NCI-H1930 (cell line): ENCODE results near the gene PALD1.

Experiments
- DNase-seq, 2 experiments: peaks; one replicate each; lab custom pipeline; 2025; lab: John Stamatoyannopoulos, UW

The PALD1 gene

DNA sequence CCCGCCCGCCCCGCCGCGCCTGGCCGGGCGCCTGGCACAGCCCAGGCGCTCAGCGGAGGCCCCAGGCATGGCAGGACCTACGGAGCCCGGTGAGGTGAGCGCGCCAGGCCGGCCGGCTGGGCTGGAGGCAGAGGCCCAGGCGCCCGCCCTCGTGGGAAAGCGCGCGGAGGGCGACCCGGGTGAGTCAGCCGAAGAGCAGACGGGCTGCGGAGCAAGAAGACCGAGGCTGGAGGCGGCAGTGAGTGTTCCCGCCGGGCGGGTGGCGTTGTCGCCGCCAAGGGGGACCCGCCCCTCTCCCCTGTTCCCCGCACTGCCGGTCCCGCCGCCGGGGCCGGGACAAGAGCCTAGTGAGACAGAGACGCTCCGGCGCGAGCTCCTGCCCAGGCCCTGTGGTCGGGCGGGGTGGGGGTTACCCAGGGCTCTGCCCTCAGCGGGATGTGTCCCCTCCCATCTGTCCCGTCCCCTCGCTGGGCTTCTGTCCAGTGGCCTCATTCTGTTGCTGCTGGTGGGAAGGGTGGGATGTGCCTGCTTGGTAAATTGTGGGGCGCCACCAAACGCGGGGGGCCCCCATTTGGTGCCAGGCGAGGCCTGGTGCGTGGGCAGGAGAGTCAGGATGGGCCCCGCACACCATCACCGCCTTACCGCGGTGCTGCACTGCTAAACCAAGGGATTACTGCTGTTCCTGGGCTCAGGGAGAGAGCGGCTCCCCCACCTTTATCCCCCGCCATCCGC is 20.1 kb upstream of the PALD1 start:
- no peak for DNase-seq

DNA sequence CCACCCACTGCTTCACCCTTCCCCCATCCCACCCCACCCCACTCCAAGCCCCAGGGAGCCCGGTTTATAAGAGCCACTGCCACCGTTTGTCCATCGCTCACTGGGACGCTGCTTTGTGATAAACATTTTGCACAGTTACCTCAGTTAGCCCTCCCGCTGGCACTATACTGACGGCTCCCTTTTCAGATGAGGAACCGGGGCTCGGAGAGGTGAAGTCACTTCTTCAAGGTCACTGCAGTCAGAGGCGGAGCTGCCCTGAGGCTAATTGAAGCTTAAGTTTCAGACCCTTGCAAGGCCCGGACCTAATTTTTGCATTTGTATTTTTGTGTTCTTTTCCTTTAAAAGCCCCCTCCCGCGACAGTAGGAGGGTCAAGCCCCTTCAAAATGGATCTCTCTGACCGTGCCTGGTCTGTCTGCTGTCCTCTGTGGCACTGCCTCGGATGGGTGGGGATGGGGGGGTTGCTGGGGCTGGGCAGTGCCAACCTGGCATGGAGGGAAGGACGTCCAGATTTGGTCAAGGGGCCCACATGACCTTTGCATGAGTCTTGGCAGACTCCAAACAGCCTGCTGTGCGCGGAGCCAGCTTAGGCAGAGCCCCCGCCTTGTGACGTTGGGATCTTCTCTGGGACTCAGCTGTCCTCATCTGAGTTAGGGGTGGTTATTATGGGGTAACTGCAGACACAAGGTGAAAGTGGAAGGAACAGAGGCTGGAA is 19.4 kb upstream of the PALD1 start:
- DNase-seq = no peak

DNA sequence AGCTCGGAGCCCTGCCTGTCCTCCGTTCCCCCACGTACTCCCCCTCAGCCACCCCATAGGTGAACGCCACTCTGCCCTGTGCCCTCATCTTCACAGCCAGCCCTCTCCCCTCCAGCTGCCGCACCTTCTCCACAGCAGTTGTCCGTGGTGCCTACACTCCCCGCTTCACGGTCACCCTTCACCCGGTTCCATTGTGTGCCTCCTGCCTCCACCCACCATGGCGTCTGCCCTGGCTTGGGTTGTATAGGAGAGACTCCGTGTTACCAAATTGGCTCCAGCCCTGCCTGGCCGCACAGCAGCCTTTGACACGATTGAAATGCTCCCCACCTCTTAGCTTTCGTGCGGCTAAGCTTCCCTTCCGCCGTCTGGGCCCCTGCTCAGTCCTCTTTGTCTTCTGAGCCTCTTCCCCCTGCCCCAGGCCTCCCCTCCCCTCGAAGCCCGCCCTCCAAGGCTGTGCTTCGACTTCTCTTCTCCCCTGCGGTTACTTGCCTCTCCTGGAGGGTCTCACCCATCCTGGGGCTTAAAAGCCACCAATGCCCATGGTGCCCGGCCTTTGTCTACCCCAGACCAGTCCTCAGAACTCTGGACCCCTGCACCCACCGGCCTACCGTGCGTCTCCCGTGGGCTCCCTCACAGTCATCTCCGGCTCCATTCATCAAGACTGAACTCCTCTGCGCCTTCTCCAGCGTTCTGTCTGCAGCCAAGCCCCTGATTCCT is 18.6 kb upstream of the PALD1 start:
- no peak for DNase-seq

DNA sequence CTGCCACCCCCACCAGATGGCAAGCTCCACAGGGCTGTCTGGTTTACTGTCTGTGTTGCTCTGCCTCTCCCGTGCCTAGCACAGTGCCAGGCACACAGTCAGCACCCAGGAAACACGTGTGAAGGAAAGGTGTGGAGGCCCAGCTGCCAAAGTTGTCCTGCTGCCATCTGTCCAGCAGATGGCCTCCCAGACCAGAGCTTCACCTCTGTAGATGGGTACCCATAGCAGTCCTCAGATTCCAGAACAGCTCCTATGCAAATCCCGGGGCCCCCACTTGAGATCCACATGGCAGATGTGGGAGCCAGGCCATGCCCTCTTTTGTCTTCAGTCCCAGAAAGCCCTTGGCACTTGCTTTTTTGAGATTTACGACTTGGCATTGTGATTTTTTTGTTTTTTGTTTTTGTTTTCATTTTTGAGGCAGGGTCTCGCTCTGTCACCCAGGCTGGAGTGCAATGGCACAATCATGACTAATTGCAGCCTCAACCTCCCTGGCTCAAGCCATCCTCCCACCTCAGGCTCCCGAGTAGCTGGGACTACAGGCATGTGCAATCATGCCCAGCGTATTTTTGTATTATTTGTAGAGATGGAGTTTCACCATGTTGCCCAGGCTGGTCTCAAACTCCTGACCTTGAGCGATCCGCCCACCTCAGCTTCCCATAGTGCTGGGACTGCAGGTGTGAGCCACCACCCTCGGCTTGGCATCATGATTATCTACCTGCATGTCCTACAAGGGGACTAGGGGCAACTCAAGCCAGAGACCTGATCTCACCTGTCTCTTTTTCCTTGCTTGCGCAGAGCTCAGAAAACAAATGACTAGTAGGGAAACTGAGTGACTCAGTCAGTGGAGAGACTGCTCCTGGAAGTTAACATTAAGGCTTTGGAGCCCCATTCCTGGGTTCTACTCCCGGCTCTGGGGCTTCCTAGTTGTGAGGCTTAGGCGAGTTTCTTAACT is 16.9 kb upstream of the PALD1 start:
- peak in 1 of 2 experiments; percentile 2 for DNase-seq

DNA sequence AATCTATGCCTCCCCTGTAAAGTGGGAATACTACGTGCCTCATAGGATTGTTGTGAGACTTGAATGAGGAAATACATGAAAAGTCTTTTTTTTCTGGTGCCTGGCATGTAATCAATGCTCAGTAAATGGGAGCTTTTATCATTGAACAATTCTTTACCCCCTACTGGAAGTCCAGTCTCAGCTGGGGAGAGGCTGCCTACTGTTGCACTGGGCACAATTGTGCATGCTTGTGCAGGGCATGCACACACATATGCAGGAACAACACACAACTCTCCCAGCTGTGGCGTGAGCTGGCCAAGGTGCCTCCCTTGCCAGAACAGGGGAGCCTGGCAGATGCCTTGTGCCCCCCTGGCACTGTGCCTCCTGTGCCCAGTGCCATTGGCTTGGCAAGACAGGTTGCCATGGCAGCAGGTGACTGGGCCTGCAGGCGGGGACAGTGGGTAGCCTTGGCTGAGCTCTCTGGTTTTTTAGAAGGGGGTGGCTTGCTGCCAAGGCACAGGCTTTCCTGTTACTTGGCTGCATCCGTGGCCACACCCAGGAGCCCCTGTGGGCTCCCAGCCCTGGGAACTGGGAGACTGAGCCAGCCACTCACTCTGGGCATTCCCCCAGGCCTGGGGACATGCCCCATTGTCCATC is 16.1 kb upstream of the PALD1 start:
- no peak for DNase-seq

DNA sequence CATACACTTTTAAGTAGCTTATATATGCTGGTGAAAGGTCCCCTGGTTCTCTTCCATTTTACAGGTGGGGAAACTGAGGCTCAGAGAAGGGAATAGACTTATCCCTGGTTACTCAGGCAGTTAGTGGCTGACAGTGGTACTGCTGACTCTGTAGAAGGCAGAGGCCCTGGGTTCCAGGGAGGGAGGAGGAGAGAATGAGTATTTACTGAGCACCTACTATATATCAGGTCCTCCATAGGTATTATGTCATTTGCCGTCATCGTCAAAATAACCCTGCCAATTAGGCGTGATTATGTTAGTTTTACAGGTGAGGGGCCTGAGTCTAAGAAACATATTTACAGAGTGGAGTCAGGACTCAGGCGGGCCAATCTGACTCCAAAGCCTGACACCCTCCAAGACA is 13.3 kb upstream of the PALD1 start:
- DNase-seq = no peak

DNA sequence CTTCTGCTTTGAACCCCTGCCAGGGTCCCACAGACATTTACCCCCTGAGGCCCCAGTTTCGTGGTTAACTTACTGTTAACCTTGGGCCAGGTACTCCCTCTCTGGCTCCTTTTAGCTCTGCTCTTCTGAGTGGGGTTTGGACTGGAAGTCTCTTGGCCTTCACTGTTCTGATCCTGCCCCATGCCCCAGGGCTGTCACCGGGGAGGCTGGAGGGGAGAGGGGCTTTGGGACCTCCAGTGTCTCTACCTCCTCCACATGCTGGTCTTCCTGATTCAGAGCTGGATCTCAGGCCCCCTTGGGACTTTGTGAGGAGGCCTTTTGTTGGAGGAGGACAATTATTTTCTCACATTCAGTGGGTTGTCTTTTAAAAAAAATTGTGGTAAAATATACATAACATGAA is 12.7 kb upstream of the PALD1 start:
- no peak for DNase-seq

DNA sequence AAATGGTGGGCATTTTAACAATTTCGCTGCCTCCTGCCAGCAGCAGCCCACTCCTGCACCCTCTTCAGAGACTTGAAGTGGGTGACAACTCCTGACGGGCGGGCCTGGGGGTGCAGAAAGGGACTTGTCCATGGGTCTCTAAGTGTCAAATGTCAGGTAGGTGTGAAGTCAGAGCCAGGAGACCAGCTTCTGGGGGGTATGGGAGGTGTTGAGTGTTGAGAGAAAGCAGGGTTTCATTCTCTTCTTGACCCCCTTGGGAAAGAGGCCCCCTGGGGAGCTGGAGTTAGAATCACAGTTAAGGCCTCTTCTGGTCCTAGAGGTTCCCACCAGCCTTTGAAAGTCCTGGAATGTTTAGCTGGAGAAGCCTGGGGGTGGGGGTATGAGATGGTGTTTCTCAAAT is 11.6 kb upstream of the PALD1 start:
- DNase-seq = no peak

DNA sequence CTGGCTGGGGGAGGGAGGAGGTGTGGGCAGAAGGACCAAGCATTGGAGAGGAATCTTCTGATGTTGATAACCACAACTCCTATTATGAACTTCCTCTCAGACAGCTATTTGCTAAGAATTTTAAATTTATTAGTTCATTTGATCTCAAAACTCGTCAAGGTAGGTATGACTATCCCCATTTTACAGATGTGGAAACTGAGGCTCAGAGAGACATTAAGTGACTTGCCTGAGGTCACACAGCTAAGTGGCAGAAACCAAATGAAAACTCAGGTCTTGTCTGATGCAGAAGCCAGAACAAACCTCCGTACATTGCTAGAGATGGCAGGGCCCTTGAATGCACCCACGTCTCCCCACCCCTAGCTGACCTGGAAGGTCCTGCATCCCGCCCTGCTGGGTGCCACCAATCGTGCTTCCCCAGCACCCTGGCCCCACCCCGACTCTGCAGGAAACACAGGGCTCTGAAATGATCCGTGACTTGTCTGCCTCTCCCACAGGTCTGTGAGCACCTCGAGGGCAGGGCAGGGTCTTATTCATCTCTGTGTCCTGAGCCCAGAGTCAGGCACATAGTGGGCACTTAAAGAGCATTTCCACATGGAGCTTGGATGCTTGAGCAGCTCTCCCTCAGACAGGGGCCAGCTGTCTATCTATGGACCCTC is 5.6 kb upstream of the PALD1 start:
- no peak for DNase-seq

DNA sequence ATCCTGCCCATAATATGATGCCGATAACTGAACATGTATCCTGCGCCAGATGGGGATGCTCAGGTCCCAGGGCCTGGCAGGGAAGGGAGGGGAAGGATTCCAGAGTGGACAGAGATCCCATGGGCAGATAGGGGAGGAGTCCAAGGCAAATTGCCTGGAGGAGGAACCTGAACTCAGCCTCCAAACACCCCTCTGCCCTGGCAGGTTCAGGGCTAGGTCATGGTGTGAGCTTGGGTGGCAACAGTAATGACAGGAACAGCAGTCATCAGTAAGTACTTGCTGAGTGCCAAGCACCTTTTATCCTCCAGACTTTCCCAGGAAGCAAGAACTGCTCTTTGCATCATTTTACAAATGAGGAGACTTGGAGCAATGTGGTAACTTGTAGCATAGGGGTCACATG is 3.8 kb upstream of the PALD1 start:
- DNase-seq = no peak

DNA sequence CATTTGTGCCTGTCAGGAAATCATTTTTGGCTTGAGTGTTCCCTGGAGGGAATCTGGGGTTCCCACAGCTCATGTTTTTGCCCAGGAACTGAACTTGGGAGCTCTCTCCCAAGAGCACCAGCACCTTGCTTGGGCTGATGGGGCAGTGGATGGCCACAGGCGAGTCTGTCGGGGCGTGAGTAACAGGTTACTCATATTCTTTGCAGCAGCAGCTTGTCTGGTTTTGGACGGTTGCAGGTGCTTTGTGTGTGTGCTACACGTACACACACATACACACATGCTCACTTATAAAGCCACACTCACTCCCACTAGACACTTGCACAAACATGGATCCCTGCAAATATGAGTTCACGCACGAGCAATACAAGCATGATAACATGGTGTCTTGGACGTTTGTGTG is 2.9 kb upstream of the PALD1 start:
- DNase-seq = no peak

DNA sequence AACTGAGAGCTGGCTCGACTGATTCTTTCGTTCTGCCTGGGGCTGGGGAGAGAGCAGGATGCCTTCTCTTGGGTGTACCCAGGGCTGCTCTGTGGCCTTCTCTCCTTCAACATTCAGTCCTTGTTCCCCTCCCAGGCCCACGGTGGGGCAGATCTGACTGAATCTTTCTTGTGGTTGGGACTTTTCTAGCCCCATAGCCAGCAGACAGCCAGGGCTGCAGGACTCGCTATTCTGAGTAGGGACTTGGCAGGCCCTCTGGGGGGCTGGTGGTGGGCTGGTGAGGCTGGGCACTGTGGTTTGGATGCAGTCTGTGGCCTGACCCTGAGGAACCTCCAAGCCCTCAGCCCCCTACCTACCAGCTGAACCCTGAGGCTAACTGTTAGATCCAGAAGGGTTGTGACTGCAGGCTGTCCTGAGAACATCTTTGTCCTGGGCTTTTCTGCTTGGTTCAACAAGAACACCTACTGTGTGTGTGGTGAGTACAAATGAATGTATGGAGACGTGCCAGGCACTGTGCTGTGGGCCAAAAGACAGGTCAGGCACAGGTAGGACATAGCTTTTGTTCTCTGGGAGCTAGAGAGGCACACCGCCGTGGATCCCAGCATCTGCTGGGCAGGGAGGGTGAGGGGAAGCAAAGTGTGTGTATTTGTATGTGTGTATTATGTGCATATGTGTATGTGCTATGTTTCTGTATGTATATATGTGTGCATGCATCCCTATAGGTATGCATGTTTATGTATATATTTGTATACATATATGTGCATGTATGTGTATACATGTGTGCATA is 2.1 kb upstream of the PALD1 start:
- no peak for DNase-seq

DNA sequence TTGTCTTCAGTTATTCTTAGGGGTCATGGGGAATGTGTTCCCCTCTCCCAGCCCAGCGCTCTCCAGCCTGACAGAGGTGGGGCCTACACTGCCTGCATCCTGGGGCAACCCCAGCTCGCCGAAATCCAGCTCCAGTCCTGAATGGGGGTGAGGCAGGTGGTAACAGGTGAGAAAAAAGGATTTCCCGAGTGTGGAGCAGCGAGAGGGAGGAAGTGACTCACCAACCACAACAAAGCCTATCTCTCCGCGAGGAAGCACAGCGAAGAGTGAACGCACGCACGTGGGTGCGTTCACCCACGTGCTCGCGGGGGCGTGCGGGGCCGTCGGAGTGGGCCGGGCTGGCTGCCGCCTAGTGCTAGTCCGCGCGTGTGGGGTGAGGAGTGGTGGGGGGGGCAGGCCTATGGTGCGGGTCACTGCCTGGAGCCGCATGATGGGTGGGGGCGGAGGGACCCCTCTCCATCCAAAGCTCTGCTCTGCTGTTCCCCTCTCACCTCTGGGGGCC is 855 bp upstream of the PALD1 start:
- DNase-seq = no peak

DNA sequence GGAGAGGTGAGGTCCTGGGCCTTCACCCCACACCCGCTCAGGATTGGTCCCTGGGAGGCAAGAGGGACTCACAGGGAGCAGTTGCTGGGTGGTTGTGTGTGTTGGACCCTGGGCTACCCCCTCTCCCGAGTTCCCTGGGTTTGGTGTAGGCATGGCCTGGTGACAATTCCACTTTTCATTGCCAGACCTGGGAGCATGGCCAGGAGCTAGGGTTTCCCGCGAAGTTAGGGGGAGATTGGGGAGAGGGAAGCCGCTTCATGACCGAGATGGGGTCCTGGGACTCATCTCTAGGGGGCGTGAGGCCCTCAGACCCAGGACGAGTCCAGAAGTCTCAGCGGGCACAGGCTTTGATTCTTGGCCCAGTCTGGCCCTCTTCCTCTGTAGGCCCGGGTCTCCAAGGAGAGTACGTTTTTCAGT is 606 bp downstream of the PALD1 start:
- no peak for DNase-seq

DNA sequence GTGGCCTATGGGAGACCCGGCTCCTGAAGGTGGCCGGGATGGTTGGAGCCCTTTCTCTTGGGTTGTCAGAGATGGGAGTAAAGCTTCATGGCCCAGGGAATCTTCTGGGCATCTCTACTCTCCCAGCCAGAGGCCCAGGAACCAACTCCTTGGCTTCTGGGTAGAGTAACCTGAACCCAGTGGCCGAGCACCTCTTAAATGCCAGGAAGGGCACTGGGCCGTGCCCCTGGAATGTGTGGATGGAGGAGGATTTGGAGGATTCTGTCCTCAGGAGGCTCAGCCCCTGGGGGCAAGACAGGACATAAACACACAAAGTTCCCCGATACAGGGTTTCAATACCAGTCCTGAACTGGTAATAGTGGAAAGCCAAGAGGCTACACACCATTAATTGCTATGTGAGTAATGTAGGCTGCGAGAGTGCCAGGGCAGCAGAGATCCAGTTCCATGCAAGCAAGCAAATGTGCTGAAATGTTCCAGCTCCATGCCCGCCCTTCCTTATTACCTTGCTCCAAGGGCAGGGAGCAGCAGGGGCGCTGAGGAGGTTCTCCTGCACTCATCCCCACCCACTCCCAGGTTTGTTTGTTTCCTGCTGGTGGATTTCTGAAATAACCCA is 1.2 kb downstream of the PALD1 start:
- DNase-seq = no peak

DNA sequence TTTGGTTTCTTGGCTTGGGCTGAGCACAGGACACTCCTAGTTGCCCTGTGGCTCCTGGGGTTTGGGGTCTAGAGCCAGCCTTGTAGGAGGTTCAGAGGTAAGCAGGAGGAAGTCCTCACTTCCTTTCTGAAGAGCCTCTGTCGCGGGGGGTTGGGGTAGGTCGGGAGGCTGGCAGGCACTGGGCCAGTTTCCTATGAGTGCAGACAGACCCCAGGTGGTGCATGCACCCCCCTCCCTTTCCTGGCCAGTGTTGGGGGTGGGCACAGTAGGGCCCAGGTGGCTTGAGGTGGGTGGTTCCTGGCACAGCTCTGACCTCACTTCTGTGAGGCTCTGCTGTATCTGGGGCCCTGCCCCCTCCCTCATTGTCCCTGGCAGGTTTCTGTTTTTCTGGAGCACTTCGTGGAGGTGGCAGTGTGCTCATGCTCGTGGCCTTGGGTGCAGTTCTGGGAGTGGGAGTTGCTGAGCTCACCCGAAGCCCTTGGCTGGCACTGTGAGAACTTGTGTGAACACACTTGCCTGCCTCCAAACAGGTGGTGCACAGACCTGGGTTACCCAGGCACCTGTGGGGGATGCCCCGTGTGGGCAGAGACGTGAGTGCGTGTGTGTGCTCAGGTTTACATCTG is 1.8 kb downstream of the PALD1 start:
- DNase-seq = no peak

DNA sequence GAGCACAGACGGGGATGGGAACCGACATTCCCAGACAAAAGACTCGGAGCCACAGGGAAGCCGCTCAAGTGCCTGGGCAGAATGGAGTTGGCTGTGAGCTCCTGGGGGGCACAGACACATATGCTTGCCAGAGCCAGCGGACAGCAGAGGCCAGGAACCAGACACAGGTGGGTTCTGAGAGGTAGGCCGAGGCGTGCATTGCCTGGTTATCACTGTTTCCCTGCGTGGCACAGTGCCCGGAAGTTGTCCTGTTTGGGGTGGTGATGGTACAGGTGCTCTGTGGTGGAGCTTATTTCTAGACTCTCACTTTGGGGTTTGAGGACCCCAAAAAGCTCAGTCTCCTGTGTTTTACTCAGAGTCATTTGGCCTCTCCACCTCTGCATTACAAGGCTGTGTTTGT is 2.5 kb downstream of the PALD1 start:
- no peak for DNase-seq

DNA sequence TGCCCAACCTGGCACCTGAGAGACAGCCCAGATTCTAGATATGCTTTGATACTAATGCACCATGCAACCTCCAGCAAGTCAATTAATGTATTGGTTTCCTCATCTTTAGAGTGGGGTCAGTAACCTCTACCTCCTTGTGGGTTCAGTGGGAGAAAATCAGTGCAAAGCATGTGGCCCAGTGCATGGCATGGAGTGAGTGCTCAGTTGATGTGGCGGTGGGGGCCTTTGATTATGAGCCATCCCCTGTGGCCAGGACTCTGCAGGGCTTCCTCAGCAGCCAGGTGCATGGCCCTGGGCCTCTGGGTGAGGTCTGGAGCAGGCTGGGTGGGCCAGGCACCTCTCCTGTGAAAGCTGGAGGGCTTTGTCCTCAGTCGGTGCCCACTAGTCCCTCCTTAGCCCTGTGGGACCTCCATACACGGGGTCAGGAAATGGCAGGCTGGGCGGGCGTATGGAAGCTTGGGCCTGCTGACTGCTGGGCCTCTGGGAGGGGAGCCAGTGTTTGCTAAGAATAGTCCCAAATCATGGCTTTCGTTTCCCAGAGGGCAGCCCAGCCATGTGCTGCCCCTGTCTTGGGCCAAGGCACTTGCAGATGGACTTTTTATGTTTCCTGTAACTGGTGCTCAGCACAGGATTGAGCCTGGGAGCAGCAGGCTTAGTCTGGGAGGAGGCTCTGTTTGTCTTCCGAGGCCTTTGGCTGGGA is 3.4 kb downstream of the PALD1 start:
- no peak for DNase-seq
